K562 (cell line): Measurements from ENCODE around the gene RASGEF1C. TPM values are rescaled to one million over a fixed set of nuclear protein-coding genes. Genes with fewer than 3 reads are reported as not detected.

Source experiments
- ATAC-seq: fragments of 200-7000 bp; cut with Tn5 transposase; 3 replicates; pipeline ENCODE4 v1.9.1; 2020; ENCODE audit warnings: moderate library complexity
- BruUV-seq: library from RNA; stranded (reverse); fragments of 400-500 nt; replicated peaks from 2 replicates; lab custom pipeline; 2021; lab: Mats Ljungman, UMichigan
- CTCF ChIA-PET: fragments of 300-600 bp; formaldehyde crosslinking; extraction: SDS; loops from one replicate; lab custom pipeline; 2021; ENCODE audit warnings: low intra/inter-chr PET ratio; lab: Yijun Ruan, JAX
- POLR2A ChIA-PET: fragments of 300-600, 350-650 bp; sonication (Branson Sonifier 250); formaldehyde crosslinking; extraction: SDS; loops from one replicate; lab custom pipeline; 2021; ENCODE audit warnings: antibody characterized with exemption, inconsistent platforms; lab: Yijun Ruan, JAX
- DNase-seq, 4 experiments: peaks; one replicate each; pipeline versions ENCODE4 v3.0.0 to v3.0.0-alpha.2; 2011 to 2018; ENCODE audit warnings: low spot score in 3 of 4, mixed read lengths in 3 of 4; ENCODE audit errors: extremely low read depth in 1 of 4
- FAIRE-seq: peaks from 2 replicates; lab custom pipeline; 2011; peaks lifted over from hg19 to GRCh38; lab: Jason Lieb, UNC
- H2AFZ ChIP-seq: 2 replicates; pipeline ENCODE4 v1.6.0; 2011; ENCODE audit warnings: low read depth, low read length, control low read depth, inconsistent platforms
- H3K27ac ChIP-seq: fragments of 200-600 bp; 3 replicates; pipeline ENCODE4 v1.8.0; 2011; ENCODE audit warnings: low read depth, mild to moderate bottlenecking, control low read depth, inconsistent platforms, low read length, moderate library complexity, mixed read lengths; ENCODE audit errors: extremely low read depth
- H3K27me3 ChIP-seq, 2 experiments: fragments of 300-600 bp in 1 of 2; 2 replicates in 1 of 2; 3 replicates in 1 of 2; pipeline versions ENCODE4 v1.6.0 to v1.8.0; 2011; ENCODE audit warnings: inconsistent platforms in 2 of 2, low read length in 2 of 2, mild to moderate bottlenecking in 1 of 2, mixed read lengths in 1 of 2, moderate library complexity in 1 of 2; ENCODE audit not compliant: control insufficient read depth in 2 of 2, insufficient read depth in 2 of 2
- H3K36me3 ChIP-seq: fragments of 300-600 bp; 3 replicates; pipeline ENCODE4 v1.8.0; 2011; ENCODE audit warnings: mild to moderate bottlenecking, low read length, inconsistent platforms; ENCODE audit not compliant: control insufficient read depth, insufficient read depth
- H3K4me1 ChIP-seq, 2 experiments: fragments of 200-600 bp in 1 of 2; replicated peaks in 1 of 2; 2 replicates in 1 of 2; 3 replicates in 1 of 2; pipeline versions ENCODE4 v1.5.1 to v1.8.0; 2011; ENCODE audit warnings: inconsistent platforms in 2 of 2, low read length in 2 of 2, mild to moderate bottlenecking in 1 of 2, mixed read lengths in 1 of 2, moderate library complexity in 1 of 2; ENCODE audit not compliant: control insufficient read depth in 2 of 2, insufficient read depth in 2 of 2
- H3K4me2 ChIP-seq: 2 replicates; pipeline ENCODE4 v1.6.1; 2011; ENCODE audit warnings: low read length, control low read depth, inconsistent platforms, mixed read lengths; ENCODE audit not compliant: insufficient read depth
- H3K4me3 ChIP-seq: fragments of 200-600 bp; sonication (generic), shearing (Covaris generic); 2 replicates; pipeline ENCODE4 v1.5.1; 2016; ENCODE audit warnings: control low read depth, inconsistent platforms
- H3K79me2 ChIP-seq: fragments of 200-600 bp; 3 replicates; pipeline ENCODE4 v1.8.0; 2011; ENCODE audit warnings: low read length, inconsistent platforms; ENCODE audit not compliant: control insufficient read depth, insufficient read depth
- H3K9ac ChIP-seq, 2 experiments: 2 replicates each; pipeline versions ENCODE4 v1.6.0 to v1.6.1; 2011; ENCODE audit warnings: low read depth in 2 of 2, low read length in 2 of 2, control low read depth in 1 of 2, inconsistent platforms in 1 of 2, mild to moderate bottlenecking in 1 of 2, mixed read lengths in 1 of 2; ENCODE audit not compliant: insufficient read depth in 1 of 2
- H3K9me1 ChIP-seq: one replicate; pipeline ENCODE4 v1.6.0; 2011; ENCODE audit warnings: inconsistent platforms, mild to moderate bottlenecking, low read length, moderate library complexity; ENCODE audit not compliant: control insufficient read depth, insufficient read depth
- H3K9me3 ChIP-seq: replicated peaks from 2 replicates; pipeline ENCODE4 v1.5.1; 2011; ENCODE audit warnings: low read depth, low read length, inconsistent platforms; ENCODE audit not compliant: control insufficient read depth, insufficient read depth
- H4K20me1 ChIP-seq: replicated peaks from 2 replicates; pipeline ENCODE4 v1.6.1; 2011; ENCODE audit warnings: low read length, inconsistent platforms, mixed read lengths; ENCODE audit not compliant: control insufficient read depth, insufficient read depth
- BRF1 ChIP-seq: IDR thresholded peaks from 3 replicates; pipeline ENCODE4 v1.6.1; 2011; ENCODE audit warnings: borderline replicate concordance, mild to moderate bottlenecking; ENCODE audit not compliant: insufficient read length; ENCODE audit errors: extremely low read depth
- HIVEP1 ChIP-seq: fragments of 250-450 bp; sonication (Bioruptor Pico); IDR thresholded peaks from 2 replicates; pipeline ENCODE4 v1.4.0; 2020; ENCODE audit warnings: mild to moderate bottlenecking
- HNRNPH1 ChIP-seq: fragments of 200-400 bp; formaldehyde crosslinking; optimal IDR thresholded peaks from 2 replicates; pipeline ENCODE3; 2017; ENCODE audit warnings: low read depth, mild to moderate bottlenecking, low read length, moderate library complexity
- ZNF24 ChIP-seq: fragments of 450-650 bp; IDR thresholded peaks from 2 replicates; pipeline ENCODE4 v1.6.1; 2016
- WGBS: fragments of 100-300 bp; shearing (Covaris generic); methylation state at CpG from one replicate; pipeline ENCODE4 v1.1.6; 2016; ENCODE audit warnings: low coverage, mixed read lengths; ENCODE audit not compliant: insufficient coverage; ENCODE audit errors: missing lambda C conversion rate; 5-methylcytosine and 5-hydroxymethylcytosine counted together
- in situ Hi-C: fragments of 300-500 bp; cut with MboI; formaldehyde crosslinking; loops from 4 replicates; pipeline ENCODE4 v1.15.0; 2018; ENCODE audit warnings: inconsistent platforms, mixed read lengths
- intact Hi-C: fragments of 100-400 bp; cut with micrococcal nuclease; formaldehyde crosslinking; loops from 2 replicates; pipeline ENCODE4 v1.14.2; 2022
- polyA plus RNA-seq, 8 experiments: library from polyadenylated mRNA; depleted of rRNA in 4 of 8; stranded (reverse) in 5 of 8; unstranded in 3 of 8; fragments of >200 nt; fragmentation: Nextera tagmentation in 2 of 8; fragmentation: Illumina TruSeq in 1 of 8; extraction: Ambion mirVana in 2 of 8; extraction: Trizol in 1 of 8; gene quantifications; 2 replicates each; pipeline versions ENCODE4 v1.2.1 to v1.2.3, GENCODE V29; 2011 to 2014; ENCODE audit warnings: inconsistent platforms in 1 of 8, missing spikeins in 1 of 8
- total RNA-seq, 7 experiments: library from RNA; depleted of rRNA in 6 of 7; stranded (reverse); fragments of >200 nt in 6 of 7; fragmentation: Illumina TruSeq in 2 of 7; extraction: Trizol in 2 of 7; gene quantifications; 2 replicates each; pipeline versions ENCODE4 v1.2.1 to v1.2.3, GENCODE V29; 2011 to 2021; ENCODE audit warnings: low replicate concordance in 1 of 7
- TF ChIP-seq, protein P1 (sequence below): fragments of 250-450 bp; sonication (Bioruptor Pico); IDR thresholded peaks from 2 replicates; pipeline ENCODE4 v1.5.0; 2020; ENCODE audit warnings: mild to moderate bottlenecking, borderline replicate concordance
- TF ChIP-seq, protein P2 (sequence below): fragments of 250-450 bp; sonication (Bioruptor Pico); IDR thresholded peaks from 2 replicates; pipeline ENCODE4 v1.8.0; 2022; ENCODE audit warnings: inconsistent platforms, mild to moderate bottlenecking, moderate library complexity, borderline replicate concordance

The RASGEF1C gene
- total and polyA plus RNA-seq, 9 of the 15 experiments (the other 6 are each of a cell fraction or from before 2014, with no cell fraction given): 0.04 to 1.1 (median 0.21) TPM; not detected in 4

DNA sequence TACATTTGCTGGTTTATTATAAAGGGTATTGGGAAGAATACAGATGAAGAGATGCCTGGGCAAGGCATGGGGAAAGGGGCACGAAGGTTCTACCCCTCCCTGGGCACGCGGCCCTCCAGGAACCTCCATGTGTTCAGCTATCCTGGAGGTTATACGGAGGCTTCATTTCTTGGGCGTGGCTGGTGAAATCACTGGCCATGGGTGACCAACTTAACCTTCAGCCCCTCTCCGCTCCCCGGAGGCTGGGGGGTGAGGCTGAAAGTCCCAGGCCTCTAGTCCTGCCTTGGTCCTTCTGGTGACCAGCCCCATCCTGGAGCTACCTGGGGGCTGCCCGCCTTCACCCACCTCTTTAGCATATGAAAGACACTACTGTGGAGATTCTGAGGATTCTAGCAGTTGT, 120.5 kb downstream of the RASGEF1C start:
- no peak for FAIRE-seq
- H3K9me1 ChIP-seq: no peaks in the 10 kb centered on the region
- peaks cover 35 to 40% of the 10 kb centered on the region in 2 experiments for H3K4me1 ChIP-seq
- no peaks in the 10 kb centered on the region for H3K79me2 ChIP-seq
- no peaks in the 10 kb centered on the region; a peak in 1 of 5 replicates for H3K27me3 ChIP-seq
- no peak for TF ChIP-seq ZNF24
- TF ChIP-seq, protein P1, sequence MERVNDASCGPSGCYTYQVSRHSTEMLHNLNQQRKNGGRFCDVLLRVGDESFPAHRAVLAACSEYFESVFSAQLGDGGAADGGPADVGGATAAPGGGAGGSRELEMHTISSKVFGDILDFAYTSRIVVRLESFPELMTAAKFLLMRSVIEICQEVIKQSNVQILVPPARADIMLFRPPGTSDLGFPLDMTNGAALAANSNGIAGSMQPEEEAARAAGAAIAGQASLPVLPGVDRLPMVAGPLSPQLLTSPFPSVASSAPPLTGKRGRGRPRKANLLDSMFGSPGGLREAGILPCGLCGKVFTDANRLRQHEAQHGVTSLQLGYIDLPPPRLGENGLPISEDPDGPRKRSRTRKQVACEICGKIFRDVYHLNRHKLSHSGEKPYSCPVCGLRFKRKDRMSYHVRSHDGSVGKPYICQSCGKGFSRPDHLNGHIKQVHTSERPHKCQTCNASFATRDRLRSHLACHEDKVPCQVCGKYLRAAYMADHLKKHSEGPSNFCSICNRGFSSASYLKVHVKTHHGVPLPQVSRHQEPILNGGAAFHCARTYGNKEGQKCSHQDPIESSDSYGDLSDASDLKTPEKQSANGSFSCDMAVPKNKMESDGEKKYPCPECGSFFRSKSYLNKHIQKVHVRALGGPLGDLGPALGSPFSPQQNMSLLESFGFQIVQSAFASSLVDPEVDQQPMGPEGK (CRISPR knock-in tag): no peak
- TF ChIP-seq, protein P2, sequence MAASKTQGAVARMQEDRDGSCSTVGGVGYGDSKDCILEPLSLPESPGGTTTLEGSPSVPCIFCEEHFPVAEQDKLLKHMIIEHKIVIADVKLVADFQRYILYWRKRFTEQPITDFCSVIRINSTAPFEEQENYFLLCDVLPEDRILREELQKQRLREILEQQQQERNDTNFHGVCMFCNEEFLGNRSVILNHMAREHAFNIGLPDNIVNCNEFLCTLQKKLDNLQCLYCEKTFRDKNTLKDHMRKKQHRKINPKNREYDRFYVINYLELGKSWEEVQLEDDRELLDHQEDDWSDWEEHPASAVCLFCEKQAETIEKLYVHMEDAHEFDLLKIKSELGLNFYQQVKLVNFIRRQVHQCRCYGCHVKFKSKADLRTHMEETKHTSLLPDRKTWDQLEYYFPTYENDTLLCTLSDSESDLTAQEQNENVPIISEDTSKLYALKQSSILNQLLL: no peak
- TF ChIP-seq BRF1: no peak
- no peak for TF ChIP-seq HIVEP1
- no peak for TF ChIP-seq HNRNPH1
- no peak overlapping the region for H3K4me2 ChIP-seq
- 0 out of 2 replicates have a peak, but pooled peaks cover 2% of the 10 kb centered on the region for H4K20me1 ChIP-seq
- no peaks in the 10 kb centered on the region for H3K9me3 ChIP-seq
- CTCF ChIA-PET: no interaction called here
- no peaks in the 10 kb centered on the region for H3K36me3 ChIP-seq
- WGBS: 77% methylated on average over 5 of the region's 8 CpGs
- no peak overlapping the region for H2AFZ ChIP-seq
- in situ Hi-C loops: no loop called here
- BruUV-seq: no TSS peak
- no peak overlapping the region for H3K4me3 ChIP-seq
- H3K27ac ChIP-seq: no peak overlapping the region
- DNase-seq: no peak
- POLR2A ChIA-PET: no interaction called here
- no peak for ATAC-seq
- H3K9ac ChIP-seq: no peak overlapping the region
- intact Hi-C loops: no loop called here
